ENCODE measurements around the gene PCDH9.

Gene PCDH9

GRCh38 chr13:67014399-67014798 is 215.7 kb downstream of the PCDH9 start:
- DNase-seq (ENCODE audit: low spot score), result no peak
- TF ChIP-seq CTCF (IDR thresholded peaks at IDR 0.05; ENCODE audit: poor library complexity, severe bottlenecking), result no peak

GRCh38 chr13:67013709-67014108 is 216.4 kb downstream of the PCDH9 start:
- TF ChIP-seq CTCF (IDR thresholded peaks at IDR 0.05; ENCODE audit: poor library complexity, severe bottlenecking), result no peak
- no peak for ATAC-seq (ENCODE audit: low read depth)
- Histone ChIP-seq H3K27me3 (ENCODE audit: insufficient read depth, poor library complexity, severe bottlenecking) (no peaks in the 10 kb centered on the region), H3K4me3 (ENCODE audit: severe bottlenecking) (no peak overlapping the region), H3K27ac (ENCODE audit: poor library complexity, severe bottlenecking) (no peak overlapping the region), H3K36me3 (ENCODE audit: low read depth) (no peaks in the 10 kb centered on the region), H3K4me1 (ENCODE audit: insufficient read depth, poor library complexity, severe bottlenecking) (no peaks in the 10 kb centered on the region), H3K9me3 (ENCODE audit: severe bottlenecking) (no peaks in the 10 kb centered on the region)
- DNase-seq (ENCODE audit: low spot score), result no peak

More at GRCh38 chr13:67014399-67014798, 215.7 kb downstream of the PCDH9 start:
- Histone ChIP-seq H3K36me3 (ENCODE audit: low read depth) (no peaks in the 10 kb centered on the region), H3K27ac (ENCODE audit: poor library complexity, severe bottlenecking) (no peak overlapping the region), H3K9me3 (ENCODE audit: severe bottlenecking) (no peaks in the 10 kb centered on the region), H3K4me3 (ENCODE audit: severe bottlenecking) (no peak overlapping the region), H3K27me3 (ENCODE audit: insufficient read depth, poor library complexity, severe bottlenecking) (no peaks in the 10 kb centered on the region), H3K4me1 (ENCODE audit: insufficient read depth, poor library complexity, severe bottlenecking) (no peaks in the 10 kb centered on the region)
- ATAC-seq (ENCODE audit: low read depth), result no peak

- no peaks in the 10 kb centered on the region for H3K4me1 ChIP-seq (ENCODE audit: insufficient read depth, poor library complexity, severe bottlenecking)
- TF ChIP-seq CTCF (IDR thresholded peaks at IDR 0.05; ENCODE audit: poor library complexity, severe bottlenecking), result no peak
- no peaks in the 10 kb centered on the region for H3K36me3 ChIP-seq (ENCODE audit: low read depth)
- H3K4me3 ChIP-seq (ENCODE audit: severe bottlenecking), result no peak overlapping the region
- DNase-seq (ENCODE audit: low spot score) (no peak), ATAC-seq (ENCODE audit: low read depth) (no peak)
- no peaks in the 10 kb centered on the region for H3K27me3 ChIP-seq (ENCODE audit: insufficient read depth, poor library complexity, severe bottlenecking)
- H3K27ac ChIP-seq (ENCODE audit: poor library complexity, severe bottlenecking), result no peak overlapping the region
- H3K9me3 ChIP-seq (ENCODE audit: severe bottlenecking), result no peaks in the 10 kb centered on the region
Measured at GRCh38 chr13:67008075-67008668, 222.0 kb downstream of the PCDH9 start.

GRCh38 chr13:67004511-67004910 is 225.6 kb downstream of the PCDH9 start:
- no peak for ATAC-seq (ENCODE audit: low read depth)
- no peak for TF ChIP-seq CTCF (IDR thresholded peaks at IDR 0.05; ENCODE audit: poor library complexity, severe bottlenecking)
- no peaks in the 10 kb centered on the region for H3K36me3 ChIP-seq (ENCODE audit: low read depth)
- no peaks in the 10 kb centered on the region for H3K9me3 ChIP-seq (ENCODE audit: severe bottlenecking)
- no peak overlapping the region for H3K27ac ChIP-seq (ENCODE audit: poor library complexity, severe bottlenecking)
- no peak overlapping the region for H3K4me3 ChIP-seq (ENCODE audit: severe bottlenecking)
- H3K4me1 ChIP-seq (ENCODE audit: insufficient read depth, poor library complexity, severe bottlenecking), result no peaks in the 10 kb centered on the region
- H3K27me3 ChIP-seq (ENCODE audit: insufficient read depth, poor library complexity, severe bottlenecking), result no peaks in the 10 kb centered on the region
- DNase-seq (ENCODE audit: low spot score), result no peak

GRCh38 chr13:67003743-67004142 is 226.4 kb downstream of the PCDH9 start:
- Histone ChIP-seq H3K27ac (ENCODE audit: poor library complexity, severe bottlenecking) (no peak overlapping the region), H3K4me1 (ENCODE audit: insufficient read depth, poor library complexity, severe bottlenecking) (no peaks in the 10 kb centered on the region), H3K9me3 (ENCODE audit: severe bottlenecking) (no peaks in the 10 kb centered on the region), H3K4me3 (ENCODE audit: severe bottlenecking) (no peak overlapping the region), H3K36me3 (ENCODE audit: low read depth) (no peaks in the 10 kb centered on the region), H3K27me3 (ENCODE audit: insufficient read depth, poor library complexity, severe bottlenecking) (no peaks in the 10 kb centered on the region)
- ATAC-seq (ENCODE audit: low read depth) (no peak), DNase-seq (ENCODE audit: low spot score) (no peak)
- no peak for TF ChIP-seq CTCF (IDR thresholded peaks at IDR 0.05; ENCODE audit: poor library complexity, severe bottlenecking)
